Erythroblast (primary cell): ENCODE results near the gene LHX4.

Source experiments
- DNase-seq, 2 experiments: peaks; one replicate each; lab custom pipeline; 2025; lab: John Stamatoyannopoulos, UW
- GATA1 ChIP-seq: IDR thresholded peaks from 2 replicates; pipeline ENCODE4 v1.6.1; 2011; ENCODE audit warnings: low read depth, mild to moderate bottlenecking, control low read depth, low read length, moderate library complexity
- POLR2A ChIP-seq: IDR thresholded peaks from 2 replicates; pipeline ENCODE4 v1.6.1; 2011; ENCODE audit warnings: mild to moderate bottlenecking, low read length

The LHX4 gene

GRCh38 chr1:180236698-180237509, 6.8 kb downstream of the LHX4 start:
- TF ChIP-seq POLR2A, result no peak
- no peak for TF ChIP-seq GATA1
- DNase-seq, result no peak

- no peak for TF ChIP-seq GATA1
- TF ChIP-seq POLR2A, result no peak
Measured at GRCh38 chr1:180237869-180238476, 7.9 kb downstream of the LHX4 start.

DNA sequence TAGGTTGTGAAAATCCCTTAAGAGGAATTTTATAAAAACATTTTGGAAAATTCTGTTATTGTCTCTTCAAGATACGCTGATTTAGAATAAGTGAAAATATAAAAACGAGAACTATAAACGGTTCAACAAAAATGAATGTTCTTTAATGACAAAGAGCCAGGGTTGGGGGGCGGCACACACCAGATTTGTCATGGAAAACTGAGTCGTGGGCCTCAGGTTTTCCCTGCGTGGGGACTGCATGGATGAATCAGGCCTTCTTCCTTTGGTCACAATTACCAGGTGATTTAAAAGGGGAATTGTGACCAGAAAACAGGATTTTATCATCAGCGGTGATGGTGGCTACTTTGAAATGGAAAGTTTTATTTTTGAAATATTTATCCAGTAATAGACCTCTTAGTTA, 8.6 kb downstream of the LHX4 start:
- DNase-seq, result no peak
- no peak for TF ChIP-seq POLR2A
- TF ChIP-seq GATA1, result no peak

More at GRCh38 chr1:180237869-180238476, 7.9 kb downstream of the LHX4 start:
- no peak for DNase-seq

- TF ChIP-seq POLR2A, result no peak
- no peak for DNase-seq
Measured at GRCh38 chr1:180239145-180240096, 9.4 kb downstream of the LHX4 start.

GRCh38 chr1:180241716-180242544, 11.9 kb downstream of the LHX4 start:
- TF ChIP-seq GATA1, result no peak
- TF ChIP-seq POLR2A, result no peak
- no peak for DNase-seq

DNA sequence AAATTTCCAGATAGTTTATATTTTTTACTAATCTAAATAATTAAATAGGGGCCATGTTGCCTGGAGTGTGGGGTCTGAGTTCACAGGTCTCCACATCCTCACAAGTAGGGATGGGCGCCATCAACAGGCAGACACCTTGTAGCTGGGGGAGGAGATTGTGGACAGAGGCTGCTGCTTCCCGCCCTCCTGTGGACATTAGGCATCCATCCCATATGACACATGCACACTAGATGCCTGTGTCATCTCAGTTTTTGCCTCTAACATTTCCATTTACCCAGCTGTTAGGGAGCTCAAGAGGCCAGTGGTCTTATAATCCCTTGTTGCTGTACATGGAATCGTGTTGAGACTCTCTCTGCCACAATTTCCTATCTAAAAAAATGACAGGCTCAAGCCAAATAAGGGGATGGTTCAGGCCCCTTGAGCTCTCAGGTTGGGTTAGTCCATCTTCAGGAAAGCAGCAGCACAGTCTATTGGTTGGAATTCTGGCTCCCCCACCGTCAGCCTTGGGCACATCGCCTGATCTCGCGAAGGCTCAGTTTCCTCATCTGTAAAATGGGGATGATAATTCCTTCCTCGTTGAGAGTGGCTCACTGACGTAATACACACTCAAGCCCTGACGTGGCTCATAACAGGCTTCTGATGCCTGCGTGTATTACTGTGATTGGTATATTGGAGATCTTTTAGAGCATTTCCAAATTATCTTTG, 13.6 kb downstream of the LHX4 start:
- DNase-seq, result no peak
- TF ChIP-seq POLR2A (no peak), GATA1 (no peak)

DNA sequence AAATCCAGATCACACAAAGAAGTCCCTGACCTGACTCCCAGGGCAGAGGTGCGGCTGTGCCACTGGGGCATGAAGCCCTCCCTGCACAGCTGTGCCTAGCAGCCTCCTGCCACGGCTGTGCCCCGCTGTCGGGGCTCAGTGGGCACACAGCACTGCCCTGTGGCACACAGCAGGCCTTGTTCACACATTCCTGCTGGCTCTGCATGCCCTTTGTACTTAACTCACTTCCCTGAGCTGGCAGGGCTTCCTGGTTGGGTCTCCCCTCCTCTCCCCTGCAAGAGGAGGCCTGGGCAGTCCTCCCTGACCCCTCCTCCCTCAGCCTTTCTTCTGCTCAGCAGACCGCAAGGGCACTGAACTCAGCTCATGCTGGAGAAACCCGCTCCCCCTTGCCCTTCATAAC, 14.8 kb downstream of the LHX4 start:
- TF ChIP-seq POLR2A (no peak), GATA1 (no peak)
- no peak for DNase-seq

- DNase-seq, result no peak
- TF ChIP-seq POLR2A, result no peak
- TF ChIP-seq GATA1, result no peak
Measured at GRCh38 chr1:180246579-180246978, 16.5 kb downstream of the LHX4 start.

- DNase-seq, result no peak
- TF ChIP-seq GATA1 (no peak), POLR2A (no peak)
Measured at GRCh38 chr1:180247061-180247460, 17.0 kb downstream of the LHX4 start.

GRCh38 chr1:180247580-180247979, 17.5 kb downstream of the LHX4 start:
- TF ChIP-seq POLR2A (no peak), GATA1 (no peak)
- DNase-seq, result no peak

- TF ChIP-seq POLR2A (no peak), GATA1 (no peak)
- no peak for DNase-seq
Measured at GRCh38 chr1:180248176-180248575, 18.1 kb downstream of the LHX4 start.

DNA sequence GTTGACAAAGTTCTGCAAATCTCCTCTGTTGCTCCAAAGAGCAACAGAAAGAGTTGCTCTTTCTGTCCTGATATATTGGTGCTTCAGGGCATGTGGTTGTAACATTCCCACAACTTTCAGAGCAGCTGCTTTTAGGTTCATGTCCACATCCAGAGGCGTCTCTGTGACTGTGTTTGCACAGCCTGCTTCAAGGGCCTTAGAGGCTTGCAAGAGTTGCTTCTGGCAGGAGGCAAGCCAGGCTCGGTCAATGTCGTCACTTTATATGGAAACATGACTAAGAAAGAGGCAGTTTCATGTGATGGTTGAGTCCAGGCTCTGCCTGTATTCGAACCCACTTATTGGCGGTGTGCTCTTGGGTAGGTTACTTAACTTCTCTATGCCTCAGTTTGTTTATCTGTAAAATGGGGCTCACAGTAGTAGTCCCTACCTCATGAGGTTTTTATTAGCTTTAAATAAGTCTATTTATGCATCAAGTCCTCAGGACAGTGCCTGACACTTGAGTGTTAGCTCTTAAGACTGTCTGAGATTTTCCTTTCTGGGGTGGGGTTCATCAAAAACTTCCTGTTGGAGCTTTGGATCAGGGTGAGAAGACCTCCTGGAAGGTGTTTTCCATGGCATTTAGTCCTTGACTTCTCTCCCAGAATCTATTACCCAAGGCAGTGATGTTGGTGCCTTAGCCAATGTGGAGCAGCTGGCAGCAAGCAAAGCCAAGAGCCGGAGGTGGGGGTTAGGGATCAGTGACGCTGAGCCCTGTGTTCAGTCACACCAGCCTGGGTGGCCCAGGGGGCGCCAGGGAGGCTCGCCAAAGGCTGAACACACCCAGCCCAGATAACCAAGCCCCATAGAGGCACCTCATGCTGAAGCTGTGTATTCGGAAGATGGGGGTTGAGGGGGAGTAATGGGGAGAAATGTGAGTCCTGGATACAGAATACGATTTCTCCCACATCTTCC, 18.9 kb downstream of the LHX4 start:
- TF ChIP-seq POLR2A, result no peak
- TF ChIP-seq GATA1, result no peak
- DNase-seq, result peak; percentile 29 to 39
